Right atrium auricular region (tissue), 2 donors: Measurements from ENCODE around the gene ITIH6. TPM values are rescaled to one million over a fixed set of nuclear protein-coding genes. Genes with fewer than 3 reads are reported as not detected.

Source experiments
- DNase-seq: peaks from one replicate; pipeline ENCODE4 v3.0.0-alpha.2; 2019; ENCODE audit warnings: low spot score
- H3K27ac ChIP-seq, 2 donors: fragments of 200-600 bp; sonication (generic); 1 replicate in 1 of 2; 2 replicates in 1 of 2; pipeline ENCODE4 v1.5.1; 2016 to 2019
- H3K27me3 ChIP-seq, 2 donors: fragments of 200-600 bp; sonication (generic); one replicate each; pipeline versions ENCODE4 v1.5.1 to v1.6.0; 2017 to 2019
- H3K36me3 ChIP-seq: fragments of 200-600 bp; sonication (generic); one replicate; pipeline ENCODE4 v1.5.1; 2016
- H3K4me1 ChIP-seq, 2 donors: fragments of 200-600 bp; sonication (generic); one replicate each; pipeline versions ENCODE4 v1.5.1 to v1.6.0; 2017 to 2019
- H3K4me3 ChIP-seq, 2 donors: fragments of 200-600 bp; sonication (generic); 1 replicate in 1 of 2; 2 replicates in 1 of 2; pipeline ENCODE4 v1.5.1; 2017 to 2019; ENCODE audit warnings: mild to moderate bottlenecking in 1 of 2, moderate library complexity in 1 of 2
- H3K9me3 ChIP-seq, 2 donors: fragments of 200-600 bp; sonication (generic); one replicate each; pipeline ENCODE4 v1.5.1; 2019
- CTCF ChIP-seq, 2 donors: fragments of 200-600 bp; sonication (generic); IDR thresholded peaks; one replicate each; pipeline ENCODE4 v1.5.1; 2019; ENCODE audit warnings: antibody characterized with exemption in 2 of 2
- total RNA-seq, 2 donors: library from RNA; depleted of rRNA; stranded (reverse); fragments of >200 nt; gene quantifications; one replicate each; pipeline ENCODE4 v1.1.0, GENCODE V29; 2016

Gene ITIH6
- total RNA-seq, 2 donors from 2014 or later, result not detected

- Histone ChIP-seq H3K9me3 (no peaks in the 10 kb centered on the region), H3K4me3 (peak overlapping the region; percentile 66 to 81), H3K36me3 (peaks cover 33% of the 10 kb centered on the region), H3K4me1 (peaks cover 0 to 10% of the 10 kb centered on the region in 2 donors), H3K27me3 (no peaks in the 10 kb centered on the region), H3K27ac (peak overlapping the region; percentile 89 to 93)
- TF ChIP-seq CTCF (IDR thresholded peaks at IDR 0.05), result no peak
- peak; percentile 92 for DNase-seq
Measured at GRCh38 chrX:54808605-54809483, 10.8 kb upstream of the ITIH6 start.

DNA sequence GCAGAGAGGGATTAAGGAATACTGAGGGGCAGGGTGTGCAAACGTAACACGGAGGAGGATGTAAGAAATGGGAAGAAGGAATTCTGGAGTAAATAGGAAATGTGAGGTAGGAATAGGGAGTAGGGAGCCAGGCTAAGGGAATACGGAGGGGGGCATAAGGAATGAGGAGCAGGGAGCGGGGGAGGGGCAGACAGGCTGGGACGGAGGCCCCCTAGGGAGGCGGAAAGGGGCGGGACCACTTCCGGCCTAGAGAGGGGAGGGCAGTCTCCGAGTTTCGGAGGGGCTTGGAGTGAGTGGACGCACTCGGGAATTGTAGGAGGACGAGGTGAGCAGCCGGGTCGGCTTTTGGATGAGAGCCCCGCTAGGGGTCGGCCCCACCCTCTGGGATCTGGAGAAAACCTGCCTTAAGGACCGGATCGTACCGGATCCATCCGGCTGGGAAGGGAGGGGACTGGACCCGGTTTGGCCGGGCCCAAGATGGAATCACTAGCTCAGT is 10.1 kb upstream of the ITIH6 start:
- Histone ChIP-seq H3K4me3 (peak overlapping the region; percentile 66 to 81), H3K4me1 (peaks cover 0 to 10% of the 10 kb centered on the region in 2 donors), H3K27ac (peak overlapping the region; percentile 89 to 93), H3K9me3 (no peaks in the 10 kb centered on the region), H3K27me3 (no peaks in the 10 kb centered on the region), H3K36me3 (peaks cover 26% of the 10 kb centered on the region)
- no peak for DNase-seq
- TF ChIP-seq CTCF (IDR thresholded peaks at IDR 0.05), result no peak

DNA sequence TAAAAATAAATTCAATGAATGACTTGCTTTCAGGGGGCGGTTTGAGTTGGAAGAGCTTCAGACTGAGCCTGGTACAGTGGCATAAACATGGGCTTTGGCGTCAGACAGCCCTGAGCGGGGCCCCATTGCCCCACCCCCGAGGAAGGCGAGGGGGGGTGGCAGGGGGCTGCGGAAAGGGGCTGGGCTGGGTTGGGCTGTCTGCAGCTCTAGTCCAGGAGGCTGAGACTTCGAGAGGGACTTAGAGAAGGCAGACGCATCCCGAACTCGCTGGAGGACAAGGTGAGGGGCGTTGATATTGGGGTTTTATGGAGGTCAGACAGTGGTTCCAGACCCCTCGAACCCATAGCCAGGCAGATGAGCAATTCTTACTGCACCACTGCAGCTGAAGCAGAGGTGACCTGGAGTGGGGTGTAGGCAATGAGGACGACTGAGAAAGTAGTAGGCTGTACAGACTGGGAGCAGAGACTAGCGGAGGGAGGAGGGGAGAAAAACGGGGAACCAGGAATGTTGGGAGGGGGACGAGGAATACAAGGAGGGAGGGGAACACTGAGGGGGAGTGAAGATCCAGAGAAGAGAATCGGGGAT is 9.6 kb upstream of the ITIH6 start, which contains the start of gene MAGED2:
Gene MAGED2, plus strand, starts transcription at position 222 of the 585 bp plus-strand sequence. CDS start 1,587 bp downstream, outside the sequence.
- DNase-seq, result no peak

GRCh38 chrX:54799046-54799445 is 991 bp upstream of the ITIH6 start:
- no peaks in the 10 kb centered on the region for H3K4me1 ChIP-seq

More for the DNA sequence above, 9.6 kb upstream of the ITIH6 start, which contains the start of gene MAGED2:
- peaks cover 0 to 10% of the 10 kb centered on the region in 2 donors for H3K4me1 ChIP-seq
- peak within 1 kb of the TSS; percentile 66 to 81 for H3K4me3 ChIP-seq
- H3K27ac ChIP-seq, result peak within 1 kb of the TSS; percentile 89 to 93
- no peak for TF ChIP-seq CTCF (IDR thresholded peaks at IDR 0.05)
- no peaks in the 10 kb centered on the region for H3K27me3 ChIP-seq
- peaks cover 21% of the 10 kb centered on the region for H3K36me3 ChIP-seq
- H3K9me3 ChIP-seq, result no peaks in the 10 kb centered on the region

DNA sequence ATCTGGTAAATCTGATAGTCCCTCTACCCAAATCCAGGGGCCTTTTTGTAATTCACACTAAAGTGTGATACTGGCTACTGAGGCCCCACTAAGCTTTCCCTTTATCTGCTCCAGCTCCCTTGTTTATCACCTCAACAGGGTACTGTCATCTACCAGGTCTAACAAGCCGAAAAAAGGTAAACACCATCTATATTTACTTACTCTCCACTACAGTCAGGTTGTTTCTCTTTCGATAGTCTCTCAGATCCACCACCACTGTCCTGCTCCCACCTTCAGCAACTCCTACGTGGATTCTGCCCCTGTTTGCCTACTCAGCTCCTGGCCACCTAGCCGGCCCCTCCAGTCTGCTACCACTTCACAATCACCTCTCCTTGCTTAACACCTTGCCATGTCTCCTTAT is 3.3 kb downstream of the ITIH6 start:
- Histone ChIP-seq H3K4me1 (no peaks in the 10 kb centered on the region), H3K9me3 (no peaks in the 10 kb centered on the region), H3K36me3 (no peaks in the 10 kb centered on the region), H3K4me3 (no peak overlapping the region), H3K27me3 (no peaks in the 10 kb centered on the region), H3K27ac (no peak overlapping the region)
- DNase-seq, result peak; percentile 9
- TF ChIP-seq CTCF (IDR thresholded peaks at IDR 0.05), result no peak

More at GRCh38 chrX:54799046-54799445, 991 bp upstream of the ITIH6 start:
- Histone ChIP-seq H3K27ac (no peak overlapping the region), H3K4me3 (no peak overlapping the region), H3K36me3 (no peaks in the 10 kb centered on the region), H3K27me3 (no peaks in the 10 kb centered on the region), H3K9me3 (no peaks in the 10 kb centered on the region)
- no peak for TF ChIP-seq CTCF (IDR thresholded peaks at IDR 0.05)
- DNase-seq, result no peak
